DOHH2 (cell line): ENCODE results near the gene ZBTB48.
A peak's percentile ranks its signal among the peaks of the same experiment; 100 is the strongest.

ENCODE experiments used
- CTCF ChIP-seq: fragments of 200-600 bp; sonication (generic); IDR thresholded peaks from one replicate; pipeline ENCODE4 v1.5.1; 2014; ENCODE audit warnings: antibody characterized with exemption, mild to moderate bottlenecking, low read depth, low read length; ENCODE audit not compliant: poor library complexity, severe bottlenecking
- EZH2phosphoT487 ChIP-seq: fragments of 200-600 bp; sonication (generic); IDR thresholded peaks from 2 replicates; pipeline ENCODE4 v1.6.1; 2017; ENCODE audit warnings: borderline replicate concordance, mild to moderate bottlenecking, antibody characterized with exemption, low read length, moderate library complexity, mixed read lengths

- TF ChIP-seq CTCF (peak; percentile 37), EZH2phosphoT487 (no peak)
Measured at GRCh38 chr1:6601049-6601922, 21.5 kb downstream of the ZBTB48 start.
